Spinal cord (tissue), 10 donors: Measurements from ENCODE around the gene MAFF. TPM values are rescaled to one million over a fixed set of nuclear protein-coding genes. Genes with fewer than 3 reads are reported as not detected.

Experiments
- DNase-seq, 6 donors: peaks; one replicate each; pipeline versions ENCODE4 v3.0.0 to v3.0.0-alpha.2; 2013 to 2015; ENCODE audit warnings: low spot score in 6 of 6, low read depth in 4 of 6
- H3K27ac ChIP-seq: one replicate; pipeline ENCODE4 v1.5.1; 2013; ENCODE audit warnings: low read depth, low read length, control low read depth
- H3K27me3 ChIP-seq: one replicate; pipeline ENCODE4 v1.6.1; 2013; ENCODE audit warnings: low read length; ENCODE audit not compliant: control insufficient read depth, insufficient read depth
- H3K36me3 ChIP-seq: one replicate; pipeline ENCODE4 v1.6.1; 2013; ENCODE audit warnings: low read length; ENCODE audit not compliant: control insufficient read depth, insufficient read depth
- H3K4me1 ChIP-seq: one replicate; pipeline ENCODE4 v1.6.1; 2013; ENCODE audit warnings: low read length; ENCODE audit not compliant: control insufficient read depth, insufficient read depth
- H3K4me3 ChIP-seq: one replicate; pipeline ENCODE4 v1.5.1; 2013; ENCODE audit warnings: low read depth, low read length, control low read depth
- H3K9me3 ChIP-seq: one replicate; pipeline ENCODE4 v1.6.1; 2013; ENCODE audit warnings: low read length; ENCODE audit not compliant: control insufficient read depth, insufficient read depth
- WGBS: methylation state at CpG from one replicate; pipeline ENCODE4 v1.1.5; 2013; ENCODE audit warnings: missing lambda C conversion rate; ENCODE audit not compliant: insufficient coverage; 5-methylcytosine and 5-hydroxymethylcytosine counted together
- polyA plus RNA-seq, 2 donors: library from polyadenylated mRNA; unstranded; fragments of 120-200 nt; gene quantifications; one replicate each; pipeline ENCODE4 v1.2.1, GENCODE V29; 2013; ENCODE audit not compliant: insufficient read length in 2 of 2
- total RNA-seq, 2 donors: library from RNA; depleted of rRNA in 1 of 2; stranded (reverse); fragments of 120-200 nt in 1 of 2; fragments of >200 nt in 1 of 2; gene quantifications; one replicate each; pipeline versions ENCODE4 v1.2.3 to v1.2.4, GENCODE V29; 2013 to 2014
- donor health status: healthy.

MAFF gene
- total and polyA plus RNA-seq, 4 donors = 4.7 to 7.1 (median 6.2) TPM

- Histone ChIP-seq H3K27ac (no peak overlapping the region), H3K4me3 (no peak overlapping the region), H3K36me3 (peaks cover 80% of the 10 kb centered on the region), H3K9me3 (no peaks in the 10 kb centered on the region), H3K27me3 (no peaks in the 10 kb centered on the region), H3K4me1 (peaks cover 53% of the 10 kb centered on the region)
- DNase-seq = no peak
- WGBS = 96% methylated on average over 18 of the region's 22 CpGs
Measured at GRCh38 chr22:38221407-38221806, 19.6 kb downstream of the MAFF start.

GRCh38 chr22:38221908-38222796 is 20.4 kb downstream of the MAFF start:
- H3K4me1 ChIP-seq = peaks cover 53% of the 10 kb centered on the region
- no peaks in the 10 kb centered on the region for H3K27me3 ChIP-seq
- no peak for DNase-seq
- H3K27ac ChIP-seq = no peak overlapping the region
- H3K9me3 ChIP-seq = no peaks in the 10 kb centered on the region
- H3K4me3 ChIP-seq = no peak overlapping the region
- 88% methylated on average over 25 of the region's 25 CpGs for whole genome bisulfite sequencing
- H3K36me3 ChIP-seq = peaks cover 88% of the 10 kb centered on the region

GRCh38 chr22:38222797-38223119 is 21.0 kb downstream of the MAFF start:
- H3K36me3 ChIP-seq = peaks cover 91% of the 10 kb centered on the region

GRCh38 chr22:38223289-38223960 is 21.6 kb downstream of the MAFF start:
- Histone ChIP-seq H3K9me3 (no peaks in the 10 kb centered on the region), H3K36me3 (peaks cover 97% of the 10 kb centered on the region), H3K4me3 (no peak overlapping the region), H3K27me3 (no peaks in the 10 kb centered on the region), H3K4me1 (peaks cover 56% of the 10 kb centered on the region), H3K27ac (no peak overlapping the region)
- 75% methylated on average over 5 of the region's 12 CpGs for WGBS
- peak in 1 of 6 donors; percentile 43 for DNase-seq

More at GRCh38 chr22:38222797-38223119, 21.0 kb downstream of the MAFF start:
- WGBS = 92% methylated on average over 6 of the region's 8 CpGs
- Histone ChIP-seq H3K27ac (no peak overlapping the region), H3K4me1 (peaks cover 53% of the 10 kb centered on the region), H3K9me3 (no peaks in the 10 kb centered on the region), H3K4me3 (no peak overlapping the region), H3K27me3 (no peaks in the 10 kb centered on the region)
- no peak for DNase-seq

GRCh38 chr22:38226853-38227649 is 25.3 kb downstream of the MAFF start:
- Histone ChIP-seq H3K4me3 (no peak overlapping the region), H3K27ac (no peak overlapping the region), H3K36me3 (peaks cover 93% of the 10 kb centered on the region), H3K9me3 (no peaks in the 10 kb centered on the region), H3K4me1 (peaks cover 32% of the 10 kb centered on the region), H3K27me3 (no peaks in the 10 kb centered on the region)
- WGBS = 94% methylated on average over 23 of the region's 25 CpGs
- DNase-seq = no peak

- peaks cover 93% of the 10 kb centered on the region for H3K36me3 ChIP-seq
- WGBS = 53% methylated on average over 3 of the region's 3 CpGs
Measured at GRCh38 chr22:38228326-38228872, 26.6 kb downstream of the MAFF start.

GRCh38 chr22:38228873-38229740 is 27.3 kb downstream of the MAFF start:
- Histone ChIP-seq H3K27me3 (no peaks in the 10 kb centered on the region), H3K4me3 (no peak overlapping the region), H3K36me3 (peaks cover 95% of the 10 kb centered on the region), H3K27ac (peak overlapping the region; percentile 27), H3K4me1 (peaks cover 21% of the 10 kb centered on the region), H3K9me3 (no peaks in the 10 kb centered on the region)
- 75% methylated on average over 11 of the region's 14 CpGs for WGBS
- no peak for DNase-seq

More at GRCh38 chr22:38228326-38228872, 26.6 kb downstream of the MAFF start:
- no peaks in the 10 kb centered on the region for H3K27me3 ChIP-seq
- no peak for DNase-seq
- H3K4me3 ChIP-seq = no peak overlapping the region
- peak overlapping the region; percentile 27 for H3K27ac ChIP-seq
- H3K4me1 ChIP-seq = peaks cover 26% of the 10 kb centered on the region
- no peaks in the 10 kb centered on the region for H3K9me3 ChIP-seq

- Histone ChIP-seq H3K4me1 (peaks cover 13% of the 10 kb centered on the region), H3K27me3 (no peaks in the 10 kb centered on the region), H3K9me3 (no peaks in the 10 kb centered on the region), H3K36me3 (peaks cover 95% of the 10 kb centered on the region), H3K4me3 (no peak overlapping the region), H3K27ac (no peak overlapping the region)
- peak in 2 of 6 donors; percentile 27 to 62 for DNase-seq
- 74% methylated on average over 12 of the region's 15 CpGs for WGBS
Measured at GRCh38 chr22:38230108-38230825, 28.5 kb downstream of the MAFF start.
